ENCODE data around the gene THSD4. TPM values are rescaled to one million over a fixed set of nuclear protein-coding genes. Genes with fewer than 3 reads are reported as not detected.

THSD4 gene
- total RNA-seq, 1 experiment from 2014 or later = 29.0 TPM

GRCh38 chr15:71784719-71785118 is 669.4 kb downstream of the THSD4 start:
- Histone ChIP-seq H3K4me2 (ENCODE audit: low read length) (no peak overlapping the region), H3K27ac (ENCODE audit: low read length) (no peak overlapping the region), H3K4me1 (ENCODE audit: insufficient read depth, low read length) (peaks cover 31% of the 10 kb centered on the region), H3K27me3 (ENCODE audit: low read length) (no peaks in the 10 kb centered on the region), H3K9me2 (replicated peaks; ENCODE audit: low read length) (no peaks in the 10 kb centered on the region), H3K79me2 (ENCODE audit: low read length) (no peaks in the 10 kb centered on the region), H3F3A (ENCODE audit: low read length, unreplicated experiment) (no peaks in the 10 kb centered on the region), H3K9me3 (ENCODE audit: low read length) (no peaks in the 10 kb centered on the region), H4K20me1 (ENCODE audit: low read length) (no peaks in the 10 kb centered on the region), H3K4me3 (ENCODE audit: low read length) (no peak overlapping the region), H2AFZ (ENCODE audit: low read length) (no peak overlapping the region), H3K9ac (ENCODE audit: low read length) (no peak overlapping the region), H3K36me3 (ENCODE audit: low read depth, low read length) (no peaks in the 10 kb centered on the region)
- intact Hi-C loops (cut with micrococcal nuclease) = no loop called here
- no TSS peak for BruUV-seq (replicated peaks)
- ATAC-seq (no peak), DNase-seq (no peak)
- TF ChIP-seq EZH2 (IDR thresholded peaks at IDR 0.05; ENCODE audit: low read length, unreplicated experiment) (no peak), EZH2phosphoT487 (IDR thresholded peaks at IDR 0.05; ENCODE audit: borderline replicate concordance, low read length) (no peak), CTCF (conservative IDR thresholded peaks at IDR 0.05; ENCODE audit: low read depth, low read length) (peak; percentile 55)
- CTCF ChIA-PET = no interaction called here
- POLR2A ChIA-PET (ENCODE audit: unreplicated experiment) = no interaction called here

GRCh38 chr15:71785996-71786395 is 670.7 kb downstream of the THSD4 start:
- H3K4me3 ChIP-seq (ENCODE audit: low read length) = no peak overlapping the region
- CTCF ChIA-PET = no interaction called here
- H3K4me2 ChIP-seq (ENCODE audit: low read length) = no peak overlapping the region
- no peaks in the 10 kb centered on the region for H3K79me2 ChIP-seq (ENCODE audit: low read length)
- intact Hi-C loops (cut with micrococcal nuclease) = no loop called here
- H3K27ac ChIP-seq (ENCODE audit: low read length) = no peak overlapping the region
- no peak for DNase-seq
- H3K9me3 ChIP-seq (ENCODE audit: low read length) = no peaks in the 10 kb centered on the region
- POLR2A ChIA-PET (ENCODE audit: unreplicated experiment) = no interaction called here
- peaks cover 31% of the 10 kb centered on the region for H3K4me1 ChIP-seq (ENCODE audit: insufficient read depth, low read length)
- ATAC-seq = no peak
- no peaks in the 10 kb centered on the region for H3K27me3 ChIP-seq (ENCODE audit: low read length)
- H3K9ac ChIP-seq (ENCODE audit: low read length) = no peak overlapping the region
- BruUV-seq (replicated peaks) = no TSS peak
- H2AFZ ChIP-seq (ENCODE audit: low read length) = no peak overlapping the region
- TF ChIP-seq EZH2 (IDR thresholded peaks at IDR 0.05; ENCODE audit: low read length, unreplicated experiment) (no peak), EZH2phosphoT487 (IDR thresholded peaks at IDR 0.05; ENCODE audit: borderline replicate concordance, low read length) (no peak), CTCF (conservative IDR thresholded peaks at IDR 0.05; ENCODE audit: low read depth, low read length) (no peak)
- H3F3A ChIP-seq (ENCODE audit: low read length, unreplicated experiment) = peaks cover 4% of the 10 kb centered on the region
- no peaks in the 10 kb centered on the region for H4K20me1 ChIP-seq (ENCODE audit: low read length)
- H3K9me2 ChIP-seq (replicated peaks; ENCODE audit: low read length) = no peaks in the 10 kb centered on the region
- no peaks in the 10 kb centered on the region for H3K36me3 ChIP-seq (ENCODE audit: low read depth, low read length)

- ATAC-seq (no peak), DNase-seq (no peak)
- Histone ChIP-seq H3F3A (ENCODE audit: low read length, unreplicated experiment) (peaks cover 4% of the 10 kb centered on the region), H3K4me2 (ENCODE audit: low read length) (no peak overlapping the region), H3K27ac (ENCODE audit: low read length) (no peak overlapping the region), H3K4me3 (ENCODE audit: low read length) (no peak overlapping the region), H3K36me3 (ENCODE audit: low read depth, low read length) (no peaks in the 10 kb centered on the region), H3K9ac (ENCODE audit: low read length) (no peak overlapping the region), H3K9me3 (ENCODE audit: low read length) (no peaks in the 10 kb centered on the region), H3K79me2 (ENCODE audit: low read length) (no peaks in the 10 kb centered on the region), H4K20me1 (ENCODE audit: low read length) (no peaks in the 10 kb centered on the region), H3K9me2 (replicated peaks; ENCODE audit: low read length) (no peaks in the 10 kb centered on the region), H3K27me3 (ENCODE audit: low read length) (no peaks in the 10 kb centered on the region), H3K4me1 (ENCODE audit: insufficient read depth, low read length) (peaks cover 30% of the 10 kb centered on the region), H2AFZ (ENCODE audit: low read length) (no peak overlapping the region)
- intact Hi-C loops (cut with micrococcal nuclease) = no loop called here
- TF ChIP-seq CTCF (conservative IDR thresholded peaks at IDR 0.05; ENCODE audit: low read depth, low read length) (no peak), EZH2phosphoT487 (IDR thresholded peaks at IDR 0.05; ENCODE audit: borderline replicate concordance, low read length) (no peak)
- ChIA-PET POLR2A (ENCODE audit: unreplicated experiment) (no interaction called here), CTCF (no interaction called here)
- BruUV-seq (replicated peaks) = no TSS peak
Observed at GRCh38 chr15:71786673-71787072, 671.4 kb downstream of the THSD4 start.
